ENCODE results near the gene PLD5. TPM values are rescaled to one million over a fixed set of nuclear protein-coding genes. Genes with fewer than 3 reads are reported as not detected.
A peak's percentile ranks its signal among the peaks of the same experiment; 100 is the strongest.

PLD5 gene
- total and polyA plus RNA-seq, 8 donors = 0.24 to 11.0 (median 0.54) TPM

DNA sequence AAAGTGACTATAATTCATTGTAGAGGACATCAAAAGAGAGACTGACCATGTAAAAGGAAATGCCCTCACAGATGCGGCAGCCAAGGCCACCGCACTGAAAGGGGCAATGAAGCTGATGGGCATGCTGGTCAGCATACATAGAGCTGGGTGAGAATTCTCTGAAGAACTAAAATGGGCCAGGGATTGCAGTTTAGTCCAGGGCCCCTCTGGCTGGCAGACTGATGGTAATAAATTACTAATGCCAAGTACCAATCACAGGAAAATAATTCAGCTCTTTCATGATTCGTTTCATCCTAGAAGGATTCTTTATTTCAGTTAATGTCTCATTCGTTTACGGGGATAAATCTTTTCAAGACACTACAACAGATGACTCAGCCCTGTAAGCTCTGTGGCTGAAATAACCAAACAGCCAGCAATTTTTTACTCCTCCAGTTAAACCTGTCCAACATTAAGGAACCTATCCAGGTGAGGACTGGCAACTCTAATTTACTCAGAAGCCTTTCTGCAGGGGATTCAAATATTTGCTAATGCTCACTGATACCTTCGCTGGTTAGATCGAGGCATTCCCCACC lies 468.7 kb downstream of the PLD5 start:
- no peak for ATAC-seq
- H3K27ac ChIP-seq = no peak overlapping the region
- no peaks in the 10 kb centered on the region for H3K36me3 ChIP-seq
- peaks cover 0 to 5% of the 10 kb centered on the region in 2 donors for H3K9me3 ChIP-seq
- intact Hi-C loops (cut with DNase I) = no loop called here
- H3K4me1 ChIP-seq = no peaks in the 10 kb centered on the region
- TF ChIP-seq, protein P1, sequence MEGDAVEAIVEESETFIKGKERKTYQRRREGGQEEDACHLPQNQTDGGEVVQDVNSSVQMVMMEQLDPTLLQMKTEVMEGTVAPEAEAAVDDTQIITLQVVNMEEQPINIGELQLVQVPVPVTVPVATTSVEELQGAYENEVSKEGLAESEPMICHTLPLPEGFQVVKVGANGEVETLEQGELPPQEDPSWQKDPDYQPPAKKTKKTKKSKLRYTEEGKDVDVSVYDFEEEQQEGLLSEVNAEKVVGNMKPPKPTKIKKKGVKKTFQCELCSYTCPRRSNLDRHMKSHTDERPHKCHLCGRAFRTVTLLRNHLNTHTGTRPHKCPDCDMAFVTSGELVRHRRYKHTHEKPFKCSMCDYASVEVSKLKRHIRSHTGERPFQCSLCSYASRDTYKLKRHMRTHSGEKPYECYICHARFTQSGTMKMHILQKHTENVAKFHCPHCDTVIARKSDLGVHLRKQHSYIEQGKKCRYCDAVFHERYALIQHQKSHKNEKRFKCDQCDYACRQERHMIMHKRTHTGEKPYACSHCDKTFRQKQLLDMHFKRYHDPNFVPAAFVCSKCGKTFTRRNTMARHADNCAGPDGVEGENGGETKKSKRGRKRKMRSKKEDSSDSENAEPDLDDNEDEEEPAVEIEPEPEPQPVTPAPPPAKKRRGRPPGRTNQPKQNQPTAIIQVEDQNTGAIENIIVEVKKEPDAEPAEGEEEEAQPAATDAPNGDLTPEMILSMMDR (IDR thresholded peaks at IDR 0.05) = no peak
- no peaks in the 10 kb centered on the region for H3K27me3 ChIP-seq
- DNase-seq = no peak
- H3K4me3 ChIP-seq = no peak overlapping the region

DNA sequence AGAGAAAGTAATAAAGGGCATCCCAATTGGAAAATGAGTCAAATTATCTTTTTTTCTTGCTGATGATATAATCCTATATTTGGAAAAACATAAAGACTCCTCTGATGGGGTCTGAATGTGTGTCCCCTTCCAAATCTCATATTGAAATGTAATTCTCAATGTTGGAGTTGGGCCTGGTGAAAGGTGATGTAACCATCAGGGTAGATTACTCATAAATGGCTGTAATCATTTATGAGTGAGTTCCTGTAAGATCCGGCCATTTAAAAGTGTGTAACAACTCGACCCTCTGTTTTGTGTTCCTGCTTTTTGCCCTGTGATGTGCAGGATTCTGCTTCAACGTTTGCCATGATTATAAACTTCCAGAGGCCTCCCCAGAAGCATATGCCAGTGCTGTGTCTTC lies 481.3 kb downstream of the PLD5 start:
- Histone ChIP-seq H3K27me3 (no peaks in the 10 kb centered on the region), H3K4me3 (no peak overlapping the region), H3K36me3 (no peaks in the 10 kb centered on the region), H3K9me3 (peaks cover 0 to 5% of the 10 kb centered on the region in 2 donors), H3K4me1 (no peaks in the 10 kb centered on the region), H3K27ac (no peak overlapping the region)
- no peak for ATAC-seq
- no peak for DNase-seq
- intact Hi-C loops (cut with DNase I) = no loop called here
- TF ChIP-seq, protein P1 (IDR thresholded peaks at IDR 0.05) = no peak

DNA sequence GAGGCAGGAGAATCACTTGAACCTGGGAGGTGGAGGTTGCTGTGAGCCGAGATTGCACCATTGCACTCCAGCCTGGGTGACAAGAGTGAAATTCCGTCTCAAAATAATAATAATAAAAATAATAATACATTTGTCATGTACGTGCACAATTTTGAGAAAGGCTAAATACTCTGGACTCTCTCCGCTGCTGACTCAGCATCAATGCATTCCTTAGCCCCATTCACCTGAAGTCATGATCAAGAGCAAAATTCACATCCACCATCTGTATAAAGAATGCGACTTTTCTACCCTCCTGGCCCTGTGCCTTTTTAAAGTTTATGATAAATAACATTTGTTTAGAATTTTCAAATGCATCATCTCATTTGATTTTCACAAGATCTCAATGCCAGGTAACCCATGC lies 490.1 kb downstream of the PLD5 start:
- DNase-seq (no peak), ATAC-seq (no peak)
- H3K36me3 ChIP-seq = no peaks in the 10 kb centered on the region
- H3K4me3 ChIP-seq = no peak overlapping the region
- TF ChIP-seq, protein P1 (IDR thresholded peaks at IDR 0.05) = no peak
- no peaks in the 10 kb centered on the region for H3K4me1 ChIP-seq
- no peaks in the 10 kb centered on the region for H3K9me3 ChIP-seq
- intact Hi-C loops (cut with DNase I) = no loop called here
- H3K27ac ChIP-seq = no peak overlapping the region
- H3K27me3 ChIP-seq = no peaks in the 10 kb centered on the region

DNA sequence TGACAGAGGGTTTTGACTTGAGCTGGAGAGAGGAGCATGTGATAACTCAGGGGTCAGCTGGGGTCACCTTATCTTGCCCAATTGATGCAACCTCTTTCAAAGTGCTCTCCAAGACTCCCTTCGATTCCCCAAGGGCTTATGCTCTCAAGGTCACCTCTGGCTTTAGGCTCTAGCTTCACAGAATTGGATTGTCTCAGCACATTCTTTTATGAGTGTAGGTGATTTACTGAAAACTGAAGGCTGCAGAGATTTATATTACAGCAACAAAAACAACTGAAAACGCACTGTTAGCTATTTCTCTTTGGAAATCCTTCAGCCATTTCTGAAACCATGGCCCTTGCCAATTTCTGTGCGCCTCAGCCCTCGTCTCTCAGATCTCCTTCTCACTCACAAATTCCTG lies 491.1 kb downstream of the PLD5 start:
- TF ChIP-seq, protein P1 (IDR thresholded peaks at IDR 0.05) = no peak
- no peaks in the 10 kb centered on the region for H3K9me3 ChIP-seq
- no peaks in the 10 kb centered on the region for H3K27me3 ChIP-seq
- intact Hi-C loops (cut with DNase I) = no loop called here
- DNase-seq = peak in 2 of 4 donors; percentile 46 to 49
- H3K36me3 ChIP-seq = no peaks in the 10 kb centered on the region
- H3K4me1 ChIP-seq = no peaks in the 10 kb centered on the region
- H3K4me3 ChIP-seq = no peak overlapping the region
- ATAC-seq = no peak
- H3K27ac ChIP-seq = no peak overlapping the region

Data from left lung (tissue), 10 donors.